Limb (tissue), 2 donors: Measurements from ENCODE around the gene FAM20C.
A peak's percentile ranks its signal among the peaks of the same experiment; 100 is the strongest.
"Not testable (repeated sequence)": the region's sequence is repeated elsewhere in the genome, so short reads cannot be mapped to it uniquely, and the experiment has no call there.

Source experiments
- DNase-seq, 2 donors: peaks; one replicate each; pipeline ENCODE4 v3.0.0-alpha.2; 2016; ENCODE audit errors: extremely low spot score in 2 of 2

The FAM20C gene

GRCh38 chr7:191105-191980 lies 1.0 kb upstream of the FAM20C start:
- peak in 1 of 2 donors; percentile 58 for DNase-seq

- DNase-seq, result peak in 1 of 2 donors; percentile 47
These were observed 520 bp downstream of the FAM20C start for GRCh38 chr7:192701-193480.

GRCh38 chr7:193481-194251 lies 1.3 kb downstream of the FAM20C start:
- DNase-seq, result no peak

- DNase-seq, result no peak
These were observed 2.1 kb downstream of the FAM20C start for GRCh38 chr7:194252-195009.

- DNase-seq, result no peak
These were observed 2.8 kb downstream of the FAM20C start for GRCh38 chr7:195010-195829.

- no peak for DNase-seq
These were observed 3.4 kb downstream of the FAM20C start for GRCh38 chr7:195830-196128.

GRCh38 chr7:196283-196682 lies 3.9 kb downstream of the FAM20C start:
- DNase-seq, result no peak

GRCh38 chr7:196778-197321 lies 4.5 kb downstream of the FAM20C start:
- DNase-seq, result no peak

- no peak for DNase-seq
These were observed 5.3 kb downstream of the FAM20C start for GRCh38 chr7:197413-198335.

GRCh38 chr7:199483-200249 lies 7.3 kb downstream of the FAM20C start:
- DNase-seq, result no peak

GRCh38 chr7:200290-200689 lies 7.9 kb downstream of the FAM20C start:
- no peak for DNase-seq

GRCh38 chr7:200704-201103 lies 8.3 kb downstream of the FAM20C start:
- no peak for DNase-seq

- no peak for DNase-seq
These were observed 12.0 kb downstream of the FAM20C start for GRCh38 chr7:204326-204725.

- DNase-seq, result no peak
These were observed 13.0 kb downstream of the FAM20C start for GRCh38 chr7:205115-206010.

- not testable (repeated sequence) for DNase-seq
These were observed 14.0 kb downstream of the FAM20C start for GRCh38 chr7:206351-206750.

- DNase-seq, result no peak
These were observed 15.2 kb downstream of the FAM20C start for GRCh38 chr7:207418-208129.
